GM19043 (cell line): ENCODE data around the gene KAZN.

ENCODE experiments used
- ATAC-seq: cut with Tn5 transposase; IDR thresholded peaks from one replicate; pipeline ENCODE4 v1.9.1; 2021; ENCODE audit warnings: low read depth; ENCODE audit not compliant: unreplicated experiment

The KAZN gene

GRCh38 chr1:14897997-14898645, 299.6 kb downstream of the KAZN start:
- ATAC-seq, result no peak

- ATAC-seq, result no peak
Observed at GRCh38 chr1:14899686-14900085, 301.2 kb downstream of the KAZN start.

- no peak for ATAC-seq
Observed at GRCh38 chr1:14901371-14901954, 303.0 kb downstream of the KAZN start.

GRCh38 chr1:14903922-14904321, 305.4 kb downstream of the KAZN start:
- no peak for ATAC-seq

- no peak for ATAC-seq
Observed at GRCh38 chr1:14906665-14907064, 308.2 kb downstream of the KAZN start.

GRCh38 chr1:14907416-14907815, 308.9 kb downstream of the KAZN start:
- ATAC-seq, result no peak

GRCh38 chr1:14909273-14909672, 310.8 kb downstream of the KAZN start:
- no peak for ATAC-seq

- no peak for ATAC-seq
Observed at GRCh38 chr1:14909920-14910460, 311.5 kb downstream of the KAZN start.

GRCh38 chr1:14910984-14911721, 312.7 kb downstream of the KAZN start:
- ATAC-seq, result no peak

GRCh38 chr1:14912839-14913481, 314.5 kb downstream of the KAZN start:
- no peak for ATAC-seq

GRCh38 chr1:14913482-14914177, 315.1 kb downstream of the KAZN start:
- ATAC-seq, result no peak

- ATAC-seq, result no peak
Observed at GRCh38 chr1:14914351-14914988, 316.0 kb downstream of the KAZN start.

GRCh38 chr1:14915356-14916054, 317.0 kb downstream of the KAZN start:
- no peak for ATAC-seq

- no peak for ATAC-seq
Observed at GRCh38 chr1:14919289-14919688, 320.8 kb downstream of the KAZN start.

GRCh38 chr1:14919751-14920150, 321.3 kb downstream of the KAZN start:
- ATAC-seq, result no peak

GRCh38 chr1:14921057-14921456, 322.6 kb downstream of the KAZN start:
- no peak for ATAC-seq

- no peak for ATAC-seq
Observed at GRCh38 chr1:14922942-14923726, 324.6 kb downstream of the KAZN start.

GRCh38 chr1:14923727-14924452, 325.4 kb downstream of the KAZN start:
- ATAC-seq, result no peak
